ENCODE results near the gene GLI1. TPM values are rescaled to one million over a fixed set of nuclear protein-coding genes. Genes with fewer than 3 reads are reported as not detected.
"Not testable (repeated sequence)": the region's sequence is repeated elsewhere in the genome, so short reads cannot be mapped to it uniquely, and the experiment has no call there.

GLI1 gene
- total RNA-seq, 4 donors from 2014 or later, result 0.51 to 2.9 (median 2.0) TPM; not detected in 1

DNA sequence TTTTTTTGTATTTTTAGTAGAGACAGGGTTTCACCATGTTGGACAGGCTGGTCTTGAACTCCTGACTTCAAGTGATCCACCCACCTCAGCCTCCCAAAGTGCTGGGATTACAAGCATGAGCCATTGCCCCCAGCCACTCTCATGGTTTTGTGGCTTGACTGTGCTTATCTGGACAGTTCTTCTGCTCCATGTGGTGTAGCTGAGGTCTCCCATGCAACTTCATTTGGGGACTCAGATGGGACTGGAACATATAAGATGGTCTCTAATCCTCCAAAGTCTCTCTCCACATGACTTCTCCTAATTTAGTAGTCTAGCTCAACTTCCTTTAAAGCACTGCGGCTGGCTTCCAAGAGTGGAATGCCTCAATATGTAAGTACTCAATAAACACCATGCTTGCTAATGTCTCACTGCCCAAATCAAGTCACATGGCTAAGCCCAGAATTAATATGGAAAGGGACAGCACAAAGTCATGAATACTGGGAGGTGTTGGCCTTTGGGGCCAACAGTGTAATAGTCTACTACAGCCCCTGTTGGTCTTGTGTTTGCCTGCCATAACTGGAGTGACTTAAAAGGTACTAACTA lies 17.6 kb upstream of the GLI1 start:
- Histone ChIP-seq H3K27me3 (no peaks in the 10 kb centered on the region), H3K36me3 (no peaks in the 10 kb centered on the region), H3K4me1 (no peaks in the 10 kb centered on the region), H3K27ac (no peak overlapping the region), H3K4me3 (no peak overlapping the region), H3K9me3 (no peaks in the 10 kb centered on the region)
- no peak for TF ChIP-seq POLR2AphosphoS5 (IDR thresholded peaks at IDR 0.05)
- no peak for TF ChIP-seq POLR2A (IDR thresholded peaks at IDR 0.05)
- TF ChIP-seq, protein P1, sequence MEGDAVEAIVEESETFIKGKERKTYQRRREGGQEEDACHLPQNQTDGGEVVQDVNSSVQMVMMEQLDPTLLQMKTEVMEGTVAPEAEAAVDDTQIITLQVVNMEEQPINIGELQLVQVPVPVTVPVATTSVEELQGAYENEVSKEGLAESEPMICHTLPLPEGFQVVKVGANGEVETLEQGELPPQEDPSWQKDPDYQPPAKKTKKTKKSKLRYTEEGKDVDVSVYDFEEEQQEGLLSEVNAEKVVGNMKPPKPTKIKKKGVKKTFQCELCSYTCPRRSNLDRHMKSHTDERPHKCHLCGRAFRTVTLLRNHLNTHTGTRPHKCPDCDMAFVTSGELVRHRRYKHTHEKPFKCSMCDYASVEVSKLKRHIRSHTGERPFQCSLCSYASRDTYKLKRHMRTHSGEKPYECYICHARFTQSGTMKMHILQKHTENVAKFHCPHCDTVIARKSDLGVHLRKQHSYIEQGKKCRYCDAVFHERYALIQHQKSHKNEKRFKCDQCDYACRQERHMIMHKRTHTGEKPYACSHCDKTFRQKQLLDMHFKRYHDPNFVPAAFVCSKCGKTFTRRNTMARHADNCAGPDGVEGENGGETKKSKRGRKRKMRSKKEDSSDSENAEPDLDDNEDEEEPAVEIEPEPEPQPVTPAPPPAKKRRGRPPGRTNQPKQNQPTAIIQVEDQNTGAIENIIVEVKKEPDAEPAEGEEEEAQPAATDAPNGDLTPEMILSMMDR (IDR thresholded peaks at IDR 0.05), result no peak
- no peak for TF ChIP-seq EP300 (IDR thresholded peaks at IDR 0.05)
- no peak for DNase-seq (ENCODE audit: low spot score in 2 of 2)
- 25% methylated on average over 1 of the region's 1 CpG for whole genome bisulfite sequencing

DNA sequence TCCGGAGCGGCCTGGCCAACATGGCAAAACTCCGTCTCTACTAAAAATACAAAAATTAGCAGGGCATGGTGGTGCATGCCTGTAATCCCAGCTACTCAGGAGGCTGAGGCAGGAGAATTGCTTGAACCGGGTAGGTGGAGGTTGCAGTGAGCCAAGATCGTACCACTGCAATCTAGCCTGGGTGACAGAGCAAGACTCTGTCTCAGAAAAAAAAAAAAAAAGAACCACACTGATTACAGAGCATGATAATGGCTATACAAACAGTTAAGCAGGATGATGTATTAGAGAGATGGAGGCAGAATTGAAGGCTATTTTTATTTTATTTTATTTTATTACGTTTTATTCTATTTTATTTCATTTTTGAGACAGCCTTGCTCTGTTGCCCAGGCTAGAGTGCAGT lies 15.2 kb upstream of the GLI1 start:
- not testable (repeated sequence) for H3K9me3 ChIP-seq; H3K27ac ChIP-seq; H3K4me3 ChIP-seq; H3K4me1 ChIP-seq; H3K27me3 ChIP-seq; H3K36me3 ChIP-seq; DNase-seq (ENCODE audit: low spot score in 2 of 2)
- 80% methylated on average over 6 of the region's 6 CpGs for WGBS

DNA sequence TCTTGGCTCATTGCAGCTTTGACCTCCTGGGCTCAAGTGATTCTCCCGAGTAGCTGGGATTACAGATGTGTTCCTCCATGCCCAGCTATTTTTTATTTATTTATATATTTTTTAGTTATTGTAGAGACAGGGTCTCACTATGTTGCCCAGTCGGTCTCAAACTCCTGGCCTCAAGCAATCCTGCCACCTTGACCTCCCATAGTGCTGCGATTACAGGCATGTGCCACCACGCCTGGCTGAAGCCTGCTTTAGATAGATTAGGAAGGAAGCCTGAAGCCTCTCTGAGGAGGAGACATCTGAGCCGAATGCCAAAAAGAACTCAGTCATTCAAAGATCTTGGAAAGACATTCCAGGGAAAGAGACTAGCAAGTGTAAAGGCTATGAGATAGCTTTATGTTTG lies 14.8 kb upstream of the GLI1 start:
- Histone ChIP-seq H3K27me3 (no peaks in the 10 kb centered on the region), H3K9me3 (no peaks in the 10 kb centered on the region), H3K4me3 (no peak overlapping the region), H3K4me1 (no peaks in the 10 kb centered on the region), H3K27ac (no peak overlapping the region), H3K36me3 (no peaks in the 10 kb centered on the region)
- TF ChIP-seq POLR2A (IDR thresholded peaks at IDR 0.05) (no peak), EP300 (IDR thresholded peaks at IDR 0.05) (no peak), POLR2AphosphoS5 (IDR thresholded peaks at IDR 0.05) (no peak)
- TF ChIP-seq, protein P1 (IDR thresholded peaks at IDR 0.05), result no peak
- DNase-seq (ENCODE audit: low spot score in 2 of 2), result no peak
- WGBS, result 65% methylated on average over 5 of the region's 5 CpGs

DNA sequence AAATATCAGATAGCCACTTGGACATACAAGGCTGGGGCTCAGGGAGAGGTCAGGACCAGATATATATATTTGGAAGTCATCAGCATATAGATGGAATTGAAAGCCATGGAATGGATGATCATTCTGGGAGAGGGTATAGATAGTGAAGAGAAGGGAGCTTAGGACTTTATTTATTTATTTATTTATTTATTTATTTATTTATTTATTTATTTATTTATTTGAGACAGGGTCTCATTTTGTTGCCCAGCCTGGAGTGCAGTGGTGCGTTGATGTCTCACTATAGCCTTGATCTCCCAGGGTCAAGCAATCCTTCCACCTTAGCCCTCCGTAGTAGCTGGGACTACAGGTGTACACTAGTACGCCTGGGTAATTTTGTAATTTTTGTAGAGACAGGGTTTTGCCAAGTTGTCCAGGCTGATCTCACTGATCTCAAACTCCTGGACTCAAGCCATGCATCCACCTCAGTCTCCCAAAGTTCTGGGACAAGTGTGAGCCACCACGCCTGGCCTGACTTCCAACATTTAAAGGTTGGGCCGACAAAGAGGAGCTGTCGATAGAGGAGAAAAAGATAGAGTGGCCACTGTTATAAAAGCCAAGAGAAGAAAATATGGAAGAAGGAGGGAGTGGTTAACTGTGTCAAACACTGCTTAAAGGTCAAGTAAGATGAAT lies 13.2 kb upstream of the GLI1 start:
- WGBS, result 98% methylated on average over 6 of the region's 6 CpGs
- no peak for DNase-seq (ENCODE audit: low spot score in 2 of 2)

DNA sequence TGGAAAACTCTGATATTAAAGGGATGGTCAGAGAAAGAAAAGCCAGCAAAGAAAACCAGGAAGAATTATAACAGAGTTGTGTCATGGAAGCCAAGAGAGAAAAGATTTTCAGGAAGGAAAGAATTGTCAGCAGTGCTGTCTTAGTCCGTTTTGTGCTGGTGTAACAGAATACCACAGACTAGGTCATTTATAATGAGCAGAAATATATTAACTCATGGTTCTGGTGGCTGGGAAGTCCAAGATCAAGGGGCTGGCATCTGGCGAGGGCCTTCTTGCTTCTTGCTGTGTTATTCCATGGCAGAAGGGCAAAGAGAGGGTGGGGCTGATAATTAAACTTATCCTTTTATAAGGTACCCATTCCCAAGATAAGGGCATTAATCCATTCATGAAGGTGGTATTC lies 10.9 kb upstream of the GLI1 start:
- Histone ChIP-seq H3K36me3 (no peaks in the 10 kb centered on the region), H3K27ac (no peak overlapping the region), H3K4me3 (no peak overlapping the region), H3K9me3 (no peaks in the 10 kb centered on the region), H3K4me1 (no peaks in the 10 kb centered on the region), H3K27me3 (no peaks in the 10 kb centered on the region)
- 83% methylated on average over 2 of the region's 2 CpGs for WGBS
- TF ChIP-seq POLR2A (IDR thresholded peaks at IDR 0.05), result no peak
- no peak for TF ChIP-seq EP300 (IDR thresholded peaks at IDR 0.05)
- TF ChIP-seq, protein P1 (IDR thresholded peaks at IDR 0.05), result no peak
- TF ChIP-seq POLR2AphosphoS5 (IDR thresholded peaks at IDR 0.05), result no peak
- DNase-seq (ENCODE audit: low spot score in 2 of 2), result no peak

More for the DNA sequence above, 13.2 kb upstream of the GLI1 start:
- Histone ChIP-seq H3K9me3 (no peaks in the 10 kb centered on the region), H3K27me3 (no peaks in the 10 kb centered on the region), H3K4me1 (no peaks in the 10 kb centered on the region), H3K36me3 (no peaks in the 10 kb centered on the region), H3K27ac (no peak overlapping the region), H3K4me3 (no peak overlapping the region)
- TF ChIP-seq POLR2A (IDR thresholded peaks at IDR 0.05) (no peak), EP300 (IDR thresholded peaks at IDR 0.05) (no peak), POLR2AphosphoS5 (IDR thresholded peaks at IDR 0.05) (no peak)
- TF ChIP-seq, protein P1 (IDR thresholded peaks at IDR 0.05), result no peak
